KMS-11 (cell line): Measurements from ENCODE around the gene PARD3B.

Experiments
- H2AFZ ChIP-seq: fragments of 200-600 bp; sonication (generic); 2 replicates; pipeline ENCODE4 v1.6.1; 2016; ENCODE audit warnings: antibody characterized with exemption, mixed run types, low read depth
- H3K27ac ChIP-seq: fragments of 200-600 bp; sonication (generic); 2 replicates; pipeline ENCODE4 v1.6.1; 2016; ENCODE audit warnings: mild to moderate bottlenecking, mixed run types
- H3K27me3 ChIP-seq: fragments of 200-600 bp; sonication (generic); 2 replicates; pipeline ENCODE4 v1.6.1; 2017; ENCODE audit warnings: mild to moderate bottlenecking, low read depth, mixed run types, moderate library complexity; ENCODE audit not compliant: insufficient read depth
- H3K36me3 ChIP-seq: fragments of 200-600 bp; sonication (generic); 2 replicates; pipeline ENCODE4 v1.6.1; 2017; ENCODE audit warnings: mild to moderate bottlenecking, mixed run types; ENCODE audit not compliant: insufficient read depth
- H3K4me1 ChIP-seq: fragments of 200-600 bp; sonication (generic); 2 replicates; pipeline ENCODE4 v1.6.1; 2016; ENCODE audit warnings: mild to moderate bottlenecking, low read depth, mixed run types; ENCODE audit not compliant: poor library complexity, severe bottlenecking
- H3K4me2 ChIP-seq: fragments of 200-600 bp; sonication (generic); 2 replicates; pipeline ENCODE4 v1.7.0; 2016; ENCODE audit warnings: mild to moderate bottlenecking, mixed run types
- H3K4me3 ChIP-seq: fragments of 200-600 bp; sonication (generic); IDR thresholded peaks from 2 replicates; pipeline ENCODE4 v1.6.1; 2017; ENCODE audit warnings: low read depth, low read length, mixed read lengths; ENCODE audit not compliant: insufficient read depth
- H3K79me2 ChIP-seq: fragments of 200-600 bp; sonication (generic); 2 replicates; pipeline ENCODE4 v1.6.1; 2016; ENCODE audit warnings: low read depth, mixed run types; ENCODE audit not compliant: insufficient read depth
- H3K9ac ChIP-seq: fragments of 200-600 bp; sonication (generic); 2 replicates; pipeline ENCODE4 v1.6.1; 2016; ENCODE audit warnings: mild to moderate bottlenecking, mixed run types
- H4K20me1 ChIP-seq: fragments of 200-600 bp; sonication (generic); 2 replicates; pipeline ENCODE4 v1.6.1; 2016; ENCODE audit warnings: mild to moderate bottlenecking, mixed run types; ENCODE audit not compliant: insufficient read depth
- CTCF ChIP-seq: fragments of 200-600 bp; sonication (generic); conservative IDR thresholded peaks from 2 replicates; pipeline ENCODE4 v1.6.1; 2017; ENCODE audit warnings: low read depth, mild to moderate bottlenecking, antibody characterized with exemption, low read length, moderate library complexity, mixed read lengths

Gene PARD3B

GRCh38 chr2:204933735-204934374 is 388.6 kb downstream of the PARD3B start:
- no peak overlapping the region for H3K4me3 ChIP-seq
- H3K27ac ChIP-seq = no peak overlapping the region
- no peak overlapping the region for H3K9ac ChIP-seq
- H3K36me3 ChIP-seq = no peaks in the 10 kb centered on the region
- no peak overlapping the region for H2AFZ ChIP-seq
- H4K20me1 ChIP-seq = no peaks in the 10 kb centered on the region
- no peaks in the 10 kb centered on the region for H3K79me2 ChIP-seq
- no peaks in the 10 kb centered on the region for H3K27me3 ChIP-seq
- no peak overlapping the region for H3K4me2 ChIP-seq
- H3K4me1 ChIP-seq = no peaks in the 10 kb centered on the region
- no peak for TF ChIP-seq CTCF

GRCh38 chr2:204944927-204945326 is 399.7 kb downstream of the PARD3B start:
- Histone ChIP-seq H3K4me3 (no peak overlapping the region), H4K20me1 (no peaks in the 10 kb centered on the region), H3K9ac (no peak overlapping the region), H3K79me2 (no peaks in the 10 kb centered on the region), H3K4me2 (no peak overlapping the region), H2AFZ (no peak overlapping the region), H3K27me3 (no peaks in the 10 kb centered on the region), H3K27ac (no peak overlapping the region), H3K36me3 (no peaks in the 10 kb centered on the region), H3K4me1 (no peaks in the 10 kb centered on the region)
- TF ChIP-seq CTCF = no peak

GRCh38 chr2:204945376-204945775 is 400.1 kb downstream of the PARD3B start:
- no peaks in the 10 kb centered on the region for H3K36me3 ChIP-seq
- no peaks in the 10 kb centered on the region for H3K27me3 ChIP-seq
- no peak overlapping the region for H2AFZ ChIP-seq
- no peak for TF ChIP-seq CTCF
- no peak overlapping the region for H3K27ac ChIP-seq
- no peaks in the 10 kb centered on the region for H3K79me2 ChIP-seq
- H3K4me1 ChIP-seq = no peaks in the 10 kb centered on the region
- H3K9ac ChIP-seq = no peak overlapping the region
- no peak overlapping the region for H3K4me3 ChIP-seq
- H3K4me2 ChIP-seq = no peak overlapping the region
- no peaks in the 10 kb centered on the region for H4K20me1 ChIP-seq

GRCh38 chr2:204946892-204947291 is 401.6 kb downstream of the PARD3B start:
- Histone ChIP-seq H3K9ac (no peak overlapping the region), H2AFZ (no peak overlapping the region), H3K4me3 (no peak overlapping the region), H3K4me1 (no peaks in the 10 kb centered on the region), H3K27ac (no peak overlapping the region), H3K36me3 (no peaks in the 10 kb centered on the region), H4K20me1 (no peaks in the 10 kb centered on the region), H3K27me3 (no peaks in the 10 kb centered on the region), H3K4me2 (no peak overlapping the region), H3K79me2 (no peaks in the 10 kb centered on the region)
- no peak for TF ChIP-seq CTCF
